HG03520 (cell line): Measurements from ENCODE around the gene PRR15L.
A peak's percentile ranks its signal among the peaks of the same experiment; 100 is the strongest.
"Not testable (repeated sequence)": the region's sequence is repeated elsewhere in the genome, so short reads cannot be mapped to it uniquely, and the experiment has no call there.

Experiments
- ATAC-seq: cut with Tn5 transposase; IDR thresholded peaks from one replicate; pipeline ENCODE4 v1.9.1; 2021; ENCODE audit warnings: mild to moderate bottlenecking, moderate library complexity; ENCODE audit not compliant: unreplicated experiment

Gene PRR15L

GRCh38 chr17:47941246-47942095 is 16.2 kb downstream of the PRR15L start, which contains the start of gene PNPO:
PNPO (plus strand) TSS chr17:47941571; CDS start chr17:47941676, 105 bp downstream.
- ATAC-seq: peak; percentile 87

DNA sequence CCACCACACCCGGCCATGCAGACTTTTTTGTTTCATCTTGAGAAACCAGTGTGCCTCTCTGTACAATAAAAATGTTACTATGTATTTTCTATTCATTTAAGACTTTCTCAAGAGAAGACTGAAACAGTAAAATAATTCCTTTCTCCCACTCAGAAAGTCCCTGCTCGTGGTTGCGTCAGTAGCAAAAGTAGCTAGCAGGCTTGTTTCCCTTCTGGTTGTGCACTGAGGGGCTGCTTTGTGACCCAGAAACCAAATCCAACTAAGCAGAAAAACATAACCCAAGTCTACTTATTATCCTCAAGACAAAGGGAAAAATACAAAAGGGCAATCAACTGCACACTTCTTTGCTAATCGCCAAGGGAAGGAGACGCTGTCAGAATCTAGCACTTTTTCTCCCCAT is 19.7 kb downstream of the PRR15L start:
- no peak for ATAC-seq

DNA sequence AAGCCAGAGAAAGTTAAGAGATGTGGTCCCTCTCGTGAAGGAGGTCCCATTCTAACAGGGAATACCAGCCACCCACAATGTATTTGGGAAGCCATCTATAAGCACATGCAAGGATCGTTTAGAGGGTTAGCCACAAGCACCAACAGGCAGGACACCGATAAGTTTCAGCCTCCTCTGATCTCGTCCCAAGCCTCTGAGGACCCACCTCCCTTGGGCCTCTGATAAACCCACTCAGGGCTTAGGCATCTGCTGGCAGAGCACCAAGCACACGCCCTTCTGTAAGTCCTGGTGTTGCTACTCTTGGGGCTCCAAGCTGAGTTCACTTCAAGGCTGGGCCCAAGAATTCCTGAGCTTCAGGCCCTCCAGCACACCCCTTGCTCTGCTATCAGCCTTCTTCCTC is 21.7 kb downstream of the PRR15L start:
- no peak for ATAC-seq

DNA sequence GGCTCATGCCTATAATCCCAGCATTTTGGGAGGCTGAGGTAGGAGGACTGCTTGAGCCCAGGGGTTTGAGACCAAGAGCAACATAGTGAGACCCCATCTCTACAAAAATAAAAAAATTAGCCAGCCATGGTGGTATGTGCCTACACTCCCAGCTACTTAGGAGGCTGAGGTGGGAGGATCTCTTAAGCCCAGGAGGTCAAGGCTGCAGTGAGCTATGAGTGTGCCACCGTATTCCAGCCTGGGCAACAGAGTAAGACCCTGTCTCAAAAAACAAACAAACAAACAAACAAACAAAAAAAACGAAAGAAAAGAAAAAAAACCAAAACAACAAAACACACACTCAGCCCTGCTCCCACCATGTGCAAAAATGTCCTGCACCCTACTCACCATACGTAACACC is 22.2 kb downstream of the PRR15L start:
- ATAC-seq: not testable (repeated sequence)

DNA sequence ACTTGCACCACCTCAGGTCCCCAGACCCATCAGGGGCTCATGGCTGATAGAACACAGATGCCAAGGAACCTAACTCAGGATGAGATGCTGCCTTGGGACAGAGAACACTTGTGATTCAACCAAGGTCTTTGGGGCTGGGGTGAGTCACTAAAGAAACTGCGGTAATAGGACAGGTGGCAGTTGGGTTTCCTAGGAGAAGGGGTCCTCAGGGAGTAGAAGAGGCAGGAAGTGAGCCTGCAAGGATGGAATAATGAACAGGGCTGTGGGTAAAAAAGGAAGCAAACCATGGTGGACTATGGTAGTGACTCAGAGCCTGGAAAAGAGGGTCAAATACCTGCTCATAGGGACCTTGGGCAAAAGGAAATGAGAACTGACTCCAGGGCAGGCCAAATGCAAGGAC is 22.8 kb downstream of the PRR15L start:
- no peak for ATAC-seq

GRCh38 chr17:47931848-47932247 is 25.8 kb downstream of the PRR15L start:
- ATAC-seq: no peak

DNA sequence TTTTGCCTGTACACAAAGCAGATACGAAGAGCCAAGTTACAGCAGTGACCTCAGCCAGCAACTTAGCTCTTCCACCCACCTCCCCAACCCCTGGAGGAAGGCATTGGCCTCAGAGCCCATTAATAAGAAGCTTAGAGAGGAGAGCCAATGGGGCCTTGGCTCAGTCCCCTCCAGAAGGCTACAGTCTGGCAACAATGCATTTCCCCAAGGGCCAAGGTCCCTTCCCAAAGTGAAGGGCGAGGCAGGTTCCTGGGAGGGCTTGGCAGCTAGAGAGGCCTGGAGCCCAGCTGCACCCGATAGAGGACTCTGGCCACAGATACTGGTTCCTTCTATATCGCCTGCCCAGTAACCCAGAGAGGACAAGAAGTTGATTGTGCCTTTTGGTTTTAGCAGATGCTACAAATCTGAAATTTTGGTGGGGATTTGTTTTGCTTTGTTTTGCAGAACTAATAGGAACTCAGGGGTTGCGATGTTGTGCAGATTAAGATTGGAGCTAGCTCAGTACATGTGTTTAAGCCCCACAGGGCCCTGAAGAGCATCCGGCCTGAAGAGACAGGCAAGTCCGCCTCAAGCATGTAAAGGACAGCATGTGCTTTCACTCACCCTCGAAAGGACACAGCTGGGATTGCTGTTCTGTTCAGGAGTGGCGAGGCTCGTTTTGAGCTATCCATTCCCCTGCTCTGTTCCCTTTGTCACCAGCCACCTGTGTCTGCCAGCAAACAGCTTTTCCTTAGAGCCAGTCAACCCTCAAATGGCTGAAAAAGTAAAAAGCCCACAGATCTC is 28.3 kb downstream of the PRR15L start:
- no peak for ATAC-seq

DNA sequence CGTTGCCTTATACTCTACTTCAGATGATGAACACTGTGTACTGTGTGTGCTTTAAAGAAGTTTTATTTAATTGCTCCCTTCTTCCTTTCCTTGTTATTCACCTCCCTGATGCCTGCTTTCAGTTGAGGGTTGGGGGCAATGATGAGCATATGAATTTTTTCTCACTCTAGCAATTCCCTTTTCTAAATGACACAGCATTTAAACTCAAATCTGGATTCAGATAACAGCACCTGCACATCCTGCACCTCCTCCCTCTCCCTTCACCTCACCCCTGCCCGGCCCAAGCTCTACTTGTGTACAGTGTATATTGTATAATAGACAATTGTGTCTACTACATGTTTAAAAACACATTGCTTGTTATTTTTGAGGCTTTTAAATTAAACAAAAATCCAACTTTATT is 29.3 kb downstream of the PRR15L start:
- no peak for ATAC-seq

DNA sequence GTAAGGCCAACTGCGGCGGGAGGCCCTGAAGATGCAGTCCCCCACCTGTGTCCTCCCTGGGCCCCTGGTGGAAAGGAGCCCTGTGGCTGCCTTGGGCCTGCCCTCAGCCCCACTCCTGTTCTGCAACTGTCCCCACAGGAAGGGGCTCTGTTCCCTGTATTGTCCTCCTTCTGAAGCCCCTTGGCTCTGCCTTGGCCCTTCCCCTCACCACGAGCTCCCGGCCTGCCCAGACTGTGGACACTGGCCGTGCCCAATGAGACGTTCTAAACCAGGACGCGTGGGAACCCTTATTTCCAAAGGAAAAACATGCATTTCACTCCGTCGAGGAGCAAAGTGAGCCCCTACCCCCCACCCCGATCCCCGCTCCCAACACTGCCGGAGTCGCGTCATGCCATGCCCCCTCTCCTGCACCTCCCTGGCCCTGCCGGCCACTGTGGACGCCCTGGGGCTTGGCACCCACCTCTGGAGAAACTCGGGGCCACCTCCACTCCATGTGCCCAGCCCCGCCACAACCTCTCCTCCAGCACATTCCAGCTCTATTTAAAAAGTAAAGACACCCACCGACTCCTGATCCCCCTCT is 29.8 kb downstream of the PRR15L start:
- no peak for ATAC-seq

DNA sequence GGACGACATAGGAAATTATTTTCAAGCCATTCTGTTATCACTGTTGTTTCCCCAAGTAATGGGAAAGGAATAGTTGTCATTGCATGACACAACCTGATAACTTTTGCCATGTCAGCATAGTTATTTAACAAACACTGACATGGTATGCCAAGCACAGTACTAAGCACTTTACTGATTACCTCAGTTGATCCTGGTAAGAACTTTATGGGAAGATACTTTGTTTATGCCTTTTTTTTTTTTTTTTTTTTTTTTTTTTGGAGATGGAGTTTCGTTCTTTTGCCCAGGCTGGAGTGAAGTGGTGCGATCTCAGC is 32.0 kb downstream of the PRR15L start:
- no peak for ATAC-seq

DNA sequence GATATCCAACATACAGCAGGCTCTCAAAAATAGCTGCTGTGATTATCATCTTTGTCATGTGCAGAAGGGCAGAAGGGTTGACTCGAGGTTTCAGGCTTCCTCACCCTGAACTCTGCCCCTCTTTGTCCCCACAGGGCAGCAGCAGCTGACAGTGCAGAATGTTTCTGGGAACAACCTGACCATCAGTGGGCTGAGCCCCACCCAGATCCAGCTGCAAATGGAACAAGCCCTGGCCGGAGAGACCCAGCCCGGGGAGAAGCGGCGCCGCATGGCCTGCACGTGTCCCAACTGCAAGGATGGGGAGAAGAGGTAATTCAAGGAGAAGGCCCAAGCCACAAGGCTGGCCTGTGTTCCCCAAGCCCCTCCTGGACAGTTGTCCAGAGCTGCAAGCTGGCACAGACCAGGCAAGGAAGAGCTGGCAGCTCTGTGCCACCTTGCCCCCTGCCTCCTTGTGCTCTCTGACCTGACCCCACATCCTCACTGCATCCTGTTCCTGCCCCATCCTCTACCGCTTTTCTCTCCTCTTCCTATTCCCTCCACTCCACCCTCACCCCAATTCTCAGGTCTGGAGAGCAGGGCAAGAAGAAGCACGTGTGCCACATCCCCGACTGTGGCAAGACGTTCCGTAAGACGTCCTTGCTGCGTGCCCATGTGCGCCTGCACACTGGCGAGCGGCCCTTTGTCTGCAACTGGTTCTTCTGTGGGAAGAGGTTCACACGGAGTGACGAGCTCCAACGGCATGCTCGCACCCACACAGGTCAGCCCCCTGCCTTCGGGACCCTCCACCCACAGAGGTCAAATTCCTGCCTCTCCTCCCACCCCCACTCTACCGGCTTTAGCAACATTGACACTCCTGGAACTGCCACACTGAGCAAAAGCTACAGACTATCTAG is 32.7 kb downstream of the PRR15L start:
- no peak for ATAC-seq

DNA sequence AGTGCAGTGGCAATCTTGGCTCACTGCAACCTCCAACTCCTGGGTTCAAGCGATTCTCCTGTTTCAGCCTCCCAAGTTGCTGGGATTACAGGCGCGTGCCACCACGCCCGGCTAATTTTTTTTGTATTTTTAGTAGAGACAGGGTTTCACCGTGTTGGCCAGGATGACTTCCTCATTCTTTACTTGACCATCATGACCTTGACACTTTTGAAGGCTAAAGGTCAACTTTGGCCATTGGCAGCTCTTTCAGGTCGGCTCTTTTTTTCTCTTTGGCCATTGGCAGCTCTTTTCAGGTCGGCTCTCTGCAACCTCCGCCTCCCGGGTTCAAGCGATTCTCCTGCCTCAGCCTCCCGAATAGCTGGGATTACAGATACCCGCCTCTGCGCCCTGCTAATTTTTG is 37.8 kb downstream of the PRR15L start:
- ATAC-seq: not testable (repeated sequence)

DNA sequence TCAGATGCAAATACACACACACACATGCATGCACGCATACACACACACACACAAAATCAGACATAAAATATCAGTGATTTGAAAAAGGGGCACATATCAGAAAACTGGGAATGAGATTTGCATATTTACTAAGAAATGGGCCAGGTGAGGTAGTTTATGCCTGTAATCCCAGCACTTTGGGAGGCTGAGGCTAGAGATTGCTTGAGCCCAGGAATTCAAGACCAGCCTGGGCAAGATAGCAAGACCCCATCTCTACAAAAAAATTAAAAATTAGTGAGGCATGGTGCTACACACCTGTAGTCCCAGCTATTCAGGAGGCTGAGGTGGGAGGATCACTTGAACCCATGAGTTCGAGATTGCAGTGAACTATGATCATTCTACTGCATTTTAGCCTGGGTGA is 38.7 kb downstream of the PRR15L start:
- ATAC-seq: no peak

GRCh38 chr17:47918006-47918405 is 39.7 kb downstream of the PRR15L start:
- ATAC-seq: no peak

DNA sequence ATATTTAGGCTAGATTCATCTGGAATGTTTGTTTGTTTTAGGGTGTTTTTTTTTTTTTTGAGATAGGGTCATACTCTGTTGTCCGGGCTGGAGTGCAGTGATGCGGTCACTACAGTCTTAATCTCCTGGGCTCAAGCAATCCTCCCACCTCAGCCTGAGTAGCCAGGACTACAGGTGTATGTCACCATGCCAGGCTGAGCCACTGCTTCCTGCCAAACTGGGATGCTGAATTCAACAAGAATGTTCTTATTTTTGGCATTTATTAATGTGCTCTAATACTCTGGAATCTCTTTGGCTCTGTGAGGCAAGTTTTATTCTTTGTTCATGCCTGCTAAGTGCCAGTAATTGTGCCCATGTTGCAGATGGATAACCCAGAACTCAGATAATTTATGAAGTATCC is 40.1 kb downstream of the PRR15L start:
- no peak for ATAC-seq

GRCh38 chr17:47916489-47917208 is 41.0 kb downstream of the PRR15L start:
- no peak for ATAC-seq

DNA sequence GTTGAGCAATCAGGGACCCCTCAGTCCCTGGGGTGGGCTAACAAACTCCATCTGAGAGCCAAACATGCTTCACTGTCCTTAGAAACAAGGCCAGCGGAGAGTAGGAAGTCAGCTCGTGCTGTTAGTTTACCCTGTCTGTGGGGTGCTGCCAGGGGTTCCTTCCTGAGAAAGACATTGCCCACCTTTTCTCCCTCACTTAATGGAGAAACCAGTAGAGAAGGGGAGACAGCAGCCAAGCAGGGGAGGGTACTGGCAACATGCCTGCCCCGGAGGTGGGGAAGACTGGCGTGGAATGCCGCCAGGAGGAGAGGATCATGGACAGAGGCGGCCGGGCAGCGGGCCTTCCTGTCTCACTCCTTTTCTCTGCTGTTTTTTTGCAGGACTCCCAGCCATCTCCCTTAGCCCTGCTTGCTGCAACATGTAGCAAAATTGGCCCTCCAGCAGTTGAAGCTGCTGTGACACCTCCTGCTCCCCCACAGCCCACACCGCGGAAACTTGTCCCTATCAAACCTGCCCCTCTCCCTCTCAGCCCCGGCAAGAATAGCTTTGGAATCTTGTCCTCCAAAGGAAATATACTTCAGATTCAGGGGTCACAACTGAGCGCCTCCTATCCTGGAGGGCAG is 41.8 kb downstream of the PRR15L start:
- ATAC-seq: no peak

DNA sequence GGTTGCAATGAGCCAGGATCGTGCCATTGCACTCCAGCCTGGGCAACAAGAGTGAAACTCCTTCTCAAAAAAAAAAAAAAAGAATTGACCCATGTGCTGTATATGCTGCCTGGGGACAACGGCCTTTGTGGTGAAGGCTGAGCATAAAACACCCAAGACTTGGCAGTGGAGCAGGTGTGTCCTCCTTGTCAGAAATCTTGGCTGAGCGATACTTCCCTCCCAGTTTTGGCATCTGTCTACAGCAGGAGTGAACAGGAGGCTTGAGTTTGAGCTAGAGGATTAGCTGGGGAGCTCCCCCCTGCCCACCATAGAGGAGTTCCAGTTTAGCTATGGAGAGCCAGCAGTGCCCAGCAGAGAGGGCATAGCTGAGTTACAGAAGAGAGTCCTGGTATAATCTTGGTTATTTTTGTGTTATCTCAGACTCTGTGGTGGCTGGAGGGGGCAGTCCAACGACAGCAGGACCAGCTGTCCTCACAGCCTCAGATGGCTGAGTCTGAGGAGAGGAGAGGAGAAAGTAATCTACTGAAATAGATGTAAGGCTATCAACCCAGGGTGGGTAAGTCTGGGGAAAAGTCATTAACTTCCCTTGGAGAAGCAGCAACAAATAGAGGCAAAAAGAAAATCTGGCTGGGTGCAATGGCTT is 43.3 kb downstream of the PRR15L start:
- ATAC-seq: no peak

DNA sequence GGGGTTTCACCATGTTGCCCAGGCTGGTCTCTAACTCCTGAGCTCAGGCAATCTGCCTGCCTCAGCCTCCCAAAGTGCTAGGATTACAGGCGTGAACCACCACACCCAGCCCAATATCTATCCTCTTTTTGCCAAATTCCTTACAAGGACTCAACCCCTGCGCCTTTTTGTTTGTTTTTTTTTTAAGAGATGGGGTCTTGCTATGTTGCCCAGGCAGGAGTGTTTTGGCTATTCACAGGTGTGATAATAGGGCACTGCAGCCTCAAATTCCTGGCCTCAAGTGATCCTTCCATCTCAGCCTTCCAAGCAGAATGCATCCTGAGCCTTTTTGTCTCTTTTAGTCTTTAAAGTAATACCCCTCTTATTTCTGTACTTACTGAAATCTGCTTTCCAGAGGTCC is 44.6 kb downstream of the PRR15L start:
- ATAC-seq: no peak
